HCT116 (cell line): ENCODE data around the gene TRABD. TPM values are rescaled to one million over a fixed set of nuclear protein-coding genes. Genes with fewer than 3 reads are reported as not detected.

Experiments
- ATAC-seq: fragments of 200-7000 bp; cut with Tn5 transposase; 2 replicates; pipeline ENCODE4 v1.9.1; 2020; ENCODE audit warnings: mild to moderate bottlenecking, moderate library complexity
- BruUV-seq: library from RNA; stranded (reverse); fragments of 400-500 nt; replicated peaks from 2 replicates; lab custom pipeline; 2021; lab: Mats Ljungman, UMichigan
- CTCF ChIA-PET: fragments of 300-600 bp; sonication (Branson Sonifier 250); formaldehyde crosslinking; loops from one replicate; lab custom pipeline; 2021; ENCODE audit warnings: antibody characterized with exemption; lab: Charles Lee
- POLR2A ChIA-PET: fragments of 300-600, 350-600 bp; sonication (Branson Sonifier 250); formaldehyde crosslinking; loops from one replicate; lab custom pipeline; 2021; ENCODE audit warnings: antibody characterized with exemption; lab: Charles Lee
- RAD21 ChIA-PET, 2 experiments: fragments of 300-600 bp; sonication (Branson Sonifier 250); formaldehyde crosslinking; loops; one replicate each; lab custom pipeline; 2023; ENCODE audit warnings: low total read pairs in 2 of 2; ENCODE audit not compliant: uncharacterized antibody in 2 of 2, unreplicated experiment in 2 of 2, low non-redundant PET in 1 of 2; lab: Charles Lee
- DNase-seq: peaks from one replicate; pipeline ENCODE4 v3.0.0-alpha.2; 2010; ENCODE audit warnings: low read depth, low spot score
- H2AFZ ChIP-seq: fragments of 200-600 bp; shearing (Covaris generic), sonication (generic); 2 replicates; pipeline ENCODE4 v1.6.1; 2017; ENCODE audit warnings: low read depth, mixed run types, mixed read lengths, antibody characterized with exemption, low read length; ENCODE audit not compliant: poor library complexity, severe bottlenecking
- H3K27ac ChIP-seq: 2 replicates; pipeline ENCODE4 v1.5.1; 2012; ENCODE audit warnings: low read depth, low read length
- H3K27me3 ChIP-seq: fragments of 200-600 bp; sonication (generic); 2 replicates; pipeline ENCODE4 v1.6.1; 2016; ENCODE audit warnings: mixed run types, low read length, mixed read lengths; ENCODE audit not compliant: insufficient read depth
- H3K36me3 ChIP-seq, 2 experiments: fragments of 200-500 bp in 1 of 2; fragments of 200-600 bp in 1 of 2; sonication (Bioruptor generic) in 1 of 2; sonication (generic) in 1 of 2; 2 replicates each; pipeline versions ENCODE4 v1.5.1 to v1.6.1; 2014 to 2016; ENCODE audit warnings: low read length in 2 of 2, inconsistent platforms in 1 of 2, mixed read lengths in 1 of 2, mixed run types in 1 of 2; ENCODE audit not compliant: insufficient read depth in 2 of 2, control insufficient read depth in 1 of 2
- H3K4me1 ChIP-seq, 2 experiments: fragments of 200-600 bp in 1 of 2; sonication (generic) in 1 of 2; 2 replicates each; pipeline versions ENCODE4 v1.5.1 to v1.6.1; 2012 to 2017; ENCODE audit warnings: low read length in 2 of 2, inconsistent platforms in 1 of 2, mild to moderate bottlenecking in 1 of 2, mixed read lengths in 1 of 2, mixed run types in 1 of 2, moderate library complexity in 1 of 2; ENCODE audit not compliant: insufficient read depth in 2 of 2, control insufficient read depth in 1 of 2
- H3K4me2 ChIP-seq: fragments of 200-600 bp; sonication (generic); 2 replicates; pipeline ENCODE4 v1.6.1; 2017; ENCODE audit warnings: mixed run types, low read length, mixed read lengths
- H3K4me3 ChIP-seq, 2 experiments: fragments of 200-600 bp in 1 of 2; sonication (generic) in 1 of 2; replicated peaks in 1 of 2; 2 replicates each; pipeline ENCODE4 v1.5.1; 2011 to 2016; ENCODE audit warnings: low read length in 2 of 2, control low read depth in 1 of 2, low read depth in 1 of 2, mild to moderate bottlenecking in 1 of 2, mixed read lengths in 1 of 2, mixed run types in 1 of 2
- H3K79me2 ChIP-seq: fragments of 200-600 bp; sonication (generic); 2 replicates; pipeline ENCODE4 v1.6.1; 2017; ENCODE audit warnings: mild to moderate bottlenecking, mixed run types, low read length, moderate library complexity, mixed read lengths; ENCODE audit not compliant: insufficient read depth
- H3K9ac ChIP-seq: fragments of 200-600 bp; sonication (generic); 2 replicates; pipeline ENCODE4 v1.6.1; 2016; ENCODE audit warnings: low read length, mixed read lengths
- H3K9me2 ChIP-seq: fragments of 200-600 bp; sonication (generic), shearing (Covaris generic); 2 replicates; pipeline ENCODE4 v1.6.1; 2017; ENCODE audit warnings: mixed run types, mild to moderate bottlenecking, moderate library complexity; ENCODE audit not compliant: insufficient read depth
- H3K9me3 ChIP-seq, 2 experiments: fragments of 200-500 bp in 1 of 2; fragments of 200-600 bp in 1 of 2; sonication (Bioruptor generic) in 1 of 2; sonication (generic) in 1 of 2; 2 replicates each; pipeline ENCODE4 v1.6.1; 2014 to 2017; ENCODE audit warnings: low read length in 2 of 2, mixed read lengths in 2 of 2, inconsistent platforms in 1 of 2, low read depth in 1 of 2, mild to moderate bottlenecking in 1 of 2, mixed run types in 1 of 2, moderate library complexity in 1 of 2; ENCODE audit not compliant: control insufficient read depth in 1 of 2, insufficient read depth in 1 of 2
- H4K20me1 ChIP-seq: fragments of 200-600 bp; sonication (generic), shearing (Covaris generic); 2 replicates; pipeline ENCODE4 v1.6.1; 2017; ENCODE audit warnings: mixed run types, mild to moderate bottlenecking, moderate library complexity; ENCODE audit not compliant: insufficient read depth
- ATF3 ChIP-seq: IDR thresholded peaks from 2 replicates; pipeline ENCODE4 v1.6.1; 2012
- CBX3 ChIP-seq: IDR thresholded peaks from 2 replicates; pipeline ENCODE4 v1.6.1; 2012; ENCODE audit warnings: low read depth
- CTCF ChIP-seq, 3 experiments: fragments of 200-600 bp in 1 of 3; sonication (generic) in 1 of 3; IDR thresholded peaks in 2 of 3; conservative IDR thresholded peaks in 1 of 3; 2 replicates each; pipeline ENCODE4 v1.5.1; 2012 to 2017; ENCODE audit warnings: low read depth in 2 of 3, low read length in 2 of 3, antibody characterized with exemption in 1 of 3, borderline replicate concordance in 1 of 3, control low read depth in 1 of 3, mild to moderate bottlenecking in 1 of 3, mixed read lengths in 1 of 3, mixed run types in 1 of 3, moderate library complexity in 1 of 3; ENCODE audit not compliant: insufficient read depth in 1 of 3
- EGR1 ChIP-seq: IDR thresholded peaks from 2 replicates; pipeline ENCODE4 v1.6.1; 2012; ENCODE audit warnings: low read depth
- ELF1 ChIP-seq: IDR thresholded peaks from 2 replicates; pipeline ENCODE4 v1.6.1; 2012; ENCODE audit warnings: low read depth, borderline replicate concordance
- EZH2 ChIP-seq: fragments of 200-600 bp; sonication (generic); IDR thresholded peaks from 2 replicates; pipeline ENCODE4 v1.6.1; 2017; ENCODE audit warnings: antibody characterized with exemption, mixed run types
- EZH2phosphoT487 ChIP-seq: fragments of 200-600 bp; IDR thresholded peaks from 2 replicates; pipeline ENCODE4 v1.6.1; 2018; ENCODE audit warnings: antibody characterized with exemption, borderline replicate concordance
- JUND ChIP-seq: IDR thresholded peaks from 2 replicates; pipeline ENCODE4 v1.6.1; 2012
- MAX ChIP-seq: IDR thresholded peaks from 2 replicates; pipeline ENCODE4 v1.6.1; 2012
- POLR2A ChIP-seq: IDR thresholded peaks from 2 replicates; pipeline ENCODE4 v1.7.0; 2011; ENCODE audit warnings: borderline replicate concordance; ENCODE audit not compliant: insufficient read depth, insufficient read length; ENCODE audit errors: extremely low read depth
- POLR2AphosphoS5 ChIP-seq: IDR thresholded peaks from 2 replicates; pipeline ENCODE4 v1.6.1; 2011; ENCODE audit warnings: mild to moderate bottlenecking, low read depth, low read length, moderate library complexity
- RAD21 ChIP-seq: IDR thresholded peaks from 2 replicates; pipeline ENCODE4 v1.6.1; 2012; ENCODE audit warnings: low read depth, mild to moderate bottlenecking
- REST ChIP-seq: IDR thresholded peaks from 2 replicates; pipeline ENCODE4 v1.6.1; 2012; ENCODE audit warnings: low read depth
- SIN3A ChIP-seq: IDR thresholded peaks from 2 replicates; pipeline ENCODE4 v1.6.1; 2012; ENCODE audit warnings: low read depth
- SP1 ChIP-seq: IDR thresholded peaks from 2 replicates; pipeline ENCODE4 v1.6.1; 2012; ENCODE audit warnings: low read depth
- SRF ChIP-seq: IDR thresholded peaks from 2 replicates; pipeline ENCODE4 v1.6.1; 2012; ENCODE audit warnings: low read depth
- TCF7L2 ChIP-seq: IDR thresholded peaks from 2 replicates; pipeline ENCODE4 v1.7.0; 2011; ENCODE audit warnings: borderline replicate concordance, inconsistent platforms; ENCODE audit not compliant: insufficient read depth, insufficient read length; ENCODE audit errors: extremely low read depth
- ZBTB33 ChIP-seq: IDR thresholded peaks from 2 replicates; pipeline ENCODE4 v1.6.1; 2011; ENCODE audit warnings: mild to moderate bottlenecking, low read length, moderate library complexity; ENCODE audit not compliant: insufficient replicate concordance; ENCODE audit errors: extremely low read depth
- ZNF274 ChIP-seq: fragments of 200-500 bp; sonication (Bioruptor generic); IDR thresholded peaks from 2 replicates; pipeline ENCODE4 v1.6.1; 2014; ENCODE audit warnings: mild to moderate bottlenecking, low read depth, low read length, inconsistent platforms
- intact Hi-C: fragments of 100-400 bp; cut with micrococcal nuclease; formaldehyde crosslinking; loops from 2 replicates; pipeline ENCODE4 v1.10.0; 2022
- total RNA-seq: library from RNA; stranded (reverse); gene quantifications from one replicate; pipeline ENCODE4 v1.2.1, GENCODE V29; 2021; ENCODE audit not compliant: unreplicated experiment

TRABD gene
- total RNA-seq, 1 experiment from 2014 or later, result 90.3 TPM

- Histone ChIP-seq H3K36me3 (peaks cover 17 to 29% of the 10 kb centered on the region in 2 experiments; a peak in 3 of 4 replicates), H3K27ac (no peak overlapping the region), H3K4me1 (no peaks in the 10 kb centered on the region), H3K27me3 (no peaks in the 10 kb centered on the region), H3K9me3 (no peaks in the 10 kb centered on the region), H2AFZ (no peak overlapping the region), H3K4me3 (no peak overlapping the region), H3K4me2 (no peak overlapping the region), H4K20me1 (no peaks in the 10 kb centered on the region), H3K9ac (no peak overlapping the region), H3K79me2 (peaks cover 6% of the 10 kb centered on the region; the same call in 1 of the 2 replicates), H3K9me2 (no peaks in the 10 kb centered on the region)
- DNase-seq (no peak), ATAC-seq (no peak)
- ChIA-PET CTCF (interaction anchor here (0.6 kb wide), 1 partner anchor 35 kb away, joined by 3 read pairs; no protein-coding TSS in a partner anchor), RAD21 (no interaction called here), POLR2A (no interaction called here)
- BruUV-seq, result no TSS peak
- intact Hi-C loops, result no loop called here
- no peak for TF ChIP-seq ATF3
- no peak for TF ChIP-seq POLR2AphosphoS5
- no peak for TF ChIP-seq POLR2A
- no peak for TF ChIP-seq EZH2
- TF ChIP-seq MAX, result no peak
- no peak for TF ChIP-seq ZBTB33
- no peak for TF ChIP-seq TCF7L2
- TF ChIP-seq JUND, result no peak
- no peak for TF ChIP-seq SRF
- no peak for TF ChIP-seq EZH2phosphoT487
- no peak for TF ChIP-seq ELF1
- TF ChIP-seq EGR1, result no peak
- TF ChIP-seq CTCF (IDR thresholded peaks at IDR 0.05 in 2 of 3, conservative IDR thresholded peaks at IDR 0.05 in 1 of 3; ENCODE audit: borderline replicate concordance in 1 of 3, insufficient read depth in 1 of 3, low read depth in 2 of 3, low read length in 2 of 3), result no peak
- no peak for TF ChIP-seq SIN3A
- TF ChIP-seq REST, result no peak
- no peak for TF ChIP-seq RAD21
- no peak for TF ChIP-seq SP1
- TF ChIP-seq ZNF274, result no peak
- no peak for TF ChIP-seq CBX3
Measured at GRCh38 chr22:50225200-50225969, 39.7 kb downstream of the TRABD start.
